SK-N-SH (cell line): ENCODE measurements around the gene ZNF267.
"Not testable (repeated sequence)": the region's sequence is repeated elsewhere in the genome, so short reads cannot be mapped to it uniquely, and the experiment has no call there.

ENCODE experiments used
- CTCF ChIP-seq: fragments of 200-600 bp; sonication (generic); IDR thresholded peaks from 2 replicates; pipeline ENCODE4 v1.6.1; 2017; ENCODE audit warnings: antibody characterized with exemption, mild to moderate bottlenecking, moderate library complexity
- TAF1 ChIP-seq: IDR thresholded peaks from 2 replicates; pipeline ENCODE4 v1.6.1; 2012; ENCODE audit warnings: low read depth, mild to moderate bottlenecking, low read length, moderate library complexity, borderline replicate concordance
- TF ChIP-seq, protein P1 (sequence below): IDR thresholded peaks from 2 replicates; pipeline ENCODE4 v1.4.0; 2012; ENCODE audit warnings: low read depth

DNA sequence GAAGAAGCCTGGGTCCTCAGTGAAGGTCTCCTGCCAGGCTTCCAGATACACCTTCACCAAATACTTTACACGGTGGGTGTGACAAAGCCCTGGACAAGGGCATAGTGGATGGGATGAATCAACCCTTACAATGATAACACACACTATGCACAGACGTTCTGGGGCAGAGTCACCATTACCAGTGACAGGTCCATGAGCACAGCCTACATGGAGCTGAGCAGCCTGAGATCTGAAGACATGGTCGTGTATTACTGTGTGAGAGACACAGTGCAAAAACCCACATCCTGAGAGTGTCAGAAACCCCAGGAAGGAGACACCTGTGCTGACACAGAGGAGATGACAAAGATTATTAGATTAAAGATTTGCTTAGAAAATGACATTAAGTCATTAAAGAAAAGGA is 78.6 kb downstream of the ZNF267 start:
- TF ChIP-seq CTCF, TAF1: not testable (repeated sequence)
- TF ChIP-seq, protein P1, sequence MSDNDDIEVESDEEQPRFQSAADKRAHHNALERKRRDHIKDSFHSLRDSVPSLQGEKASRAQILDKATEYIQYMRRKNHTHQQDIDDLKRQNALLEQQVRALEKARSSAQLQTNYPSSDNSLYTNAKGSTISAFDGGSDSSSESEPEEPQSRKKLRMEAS = not testable (repeated sequence)
